Activated CD4-positive, CD25-positive, alpha-beta regulatory T cell treated with anti-CD3 and anti-CD28 coated beads, Interleukin-2, amount 50 U/mL, for 24 hours (primary cell): ENCODE data around the gene MTOR.
"Not testable (repeated sequence)": the region's sequence is repeated elsewhere in the genome, so short reads cannot be mapped to it uniquely, and the experiment has no call there.

Source experiments
- ATAC-seq, 2 donors: fragments of 150-1000 bp; cut with Tn5 transposase; one replicate each; pipeline ENCODE4 v1.10.0; 2021; ENCODE audit warnings: mild to moderate bottlenecking in 1 of 2, moderate library complexity in 1 of 2

MTOR gene

GRCh38 chr1:11100149-11100493 lies 162.2 kb downstream of the MTOR start:
- ATAC-seq = no peak

- ATAC-seq = peak; percentile 95 to 96
Measured at GRCh38 chr1:11099310-11100148, 162.8 kb downstream of the MTOR start, which contains the start of gene EXOSC10. Gene EXOSC10 (minus strand): TSS chr1:11099869. CDS start chr1:11099831, 38 bp downstream.

DNA sequence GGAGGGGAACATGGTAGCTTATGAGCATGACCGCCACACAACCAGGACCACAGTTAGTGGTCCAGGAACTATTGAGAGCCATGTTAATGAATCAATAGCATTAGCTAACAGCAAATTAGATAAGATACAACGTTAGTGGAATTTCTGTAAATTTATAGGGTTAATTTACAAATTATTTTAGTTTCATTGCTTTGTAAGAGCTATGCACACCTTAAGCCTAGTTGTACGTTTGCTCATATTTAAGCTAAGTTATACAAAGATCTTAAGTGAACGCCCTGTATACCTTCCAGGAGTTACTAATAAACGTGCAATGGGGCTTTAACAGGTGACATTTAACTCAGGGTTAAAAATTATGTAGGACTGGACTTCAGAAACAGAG lies 163.4 kb downstream of the MTOR start:
- no peak for ATAC-seq

- ATAC-seq = not testable (repeated sequence)
Measured at GRCh38 chr1:11083784-11084183, 178.6 kb downstream of the MTOR start.

DNA sequence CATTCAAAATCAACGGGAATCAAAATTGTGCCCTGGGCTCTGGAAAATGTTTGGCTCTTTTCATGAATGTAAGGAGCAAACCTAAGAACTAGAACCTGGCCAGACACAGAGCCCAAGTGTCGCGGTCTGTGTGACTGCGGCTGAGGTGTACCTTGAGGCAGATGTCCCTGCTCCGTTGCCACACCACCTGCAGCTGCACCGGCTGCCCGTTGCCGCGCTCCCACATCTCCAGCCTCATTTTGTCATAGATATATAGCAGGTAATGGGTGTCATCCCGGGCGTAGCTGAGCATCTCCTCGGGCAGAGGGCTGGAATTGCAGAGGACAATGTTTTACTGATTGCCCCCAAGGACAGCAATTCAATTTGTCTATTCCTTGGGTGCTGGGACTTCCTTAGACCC lies 181.4 kb downstream of the MTOR start:
- no peak for ATAC-seq

- no peak for ATAC-seq
Measured at GRCh38 chr1:11078631-11079030, 183.7 kb downstream of the MTOR start.

DNA sequence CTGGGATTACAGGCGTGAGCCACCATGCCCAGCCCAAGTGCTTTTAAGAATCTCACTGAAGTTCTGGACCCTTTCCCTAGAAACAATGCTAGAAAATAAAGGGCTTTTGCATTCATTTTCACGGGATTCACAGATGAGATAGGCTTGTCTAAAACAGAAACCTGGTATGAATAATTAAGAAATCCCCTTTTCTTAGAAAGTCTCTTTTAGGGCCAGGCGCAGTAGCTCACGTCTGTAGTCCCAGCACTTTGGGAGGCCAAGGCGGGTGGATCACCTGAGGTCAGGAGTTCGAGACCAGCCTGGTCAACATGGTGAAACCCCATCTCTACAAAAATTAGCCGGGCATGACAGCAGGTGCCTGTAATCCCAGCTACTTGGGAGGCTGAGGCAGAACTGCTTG lies 189.0 kb downstream of the MTOR start:
- peak in 1 of 2 donors; percentile 58 for ATAC-seq

- ATAC-seq = no peak
Measured at GRCh38 chr1:11072216-11072917, 190.0 kb downstream of the MTOR start.

- no peak for ATAC-seq
Measured at GRCh38 chr1:11071463-11072215, 190.7 kb downstream of the MTOR start.

GRCh38 chr1:11070876-11071275 lies 191.5 kb downstream of the MTOR start:
- ATAC-seq = no peak

DNA sequence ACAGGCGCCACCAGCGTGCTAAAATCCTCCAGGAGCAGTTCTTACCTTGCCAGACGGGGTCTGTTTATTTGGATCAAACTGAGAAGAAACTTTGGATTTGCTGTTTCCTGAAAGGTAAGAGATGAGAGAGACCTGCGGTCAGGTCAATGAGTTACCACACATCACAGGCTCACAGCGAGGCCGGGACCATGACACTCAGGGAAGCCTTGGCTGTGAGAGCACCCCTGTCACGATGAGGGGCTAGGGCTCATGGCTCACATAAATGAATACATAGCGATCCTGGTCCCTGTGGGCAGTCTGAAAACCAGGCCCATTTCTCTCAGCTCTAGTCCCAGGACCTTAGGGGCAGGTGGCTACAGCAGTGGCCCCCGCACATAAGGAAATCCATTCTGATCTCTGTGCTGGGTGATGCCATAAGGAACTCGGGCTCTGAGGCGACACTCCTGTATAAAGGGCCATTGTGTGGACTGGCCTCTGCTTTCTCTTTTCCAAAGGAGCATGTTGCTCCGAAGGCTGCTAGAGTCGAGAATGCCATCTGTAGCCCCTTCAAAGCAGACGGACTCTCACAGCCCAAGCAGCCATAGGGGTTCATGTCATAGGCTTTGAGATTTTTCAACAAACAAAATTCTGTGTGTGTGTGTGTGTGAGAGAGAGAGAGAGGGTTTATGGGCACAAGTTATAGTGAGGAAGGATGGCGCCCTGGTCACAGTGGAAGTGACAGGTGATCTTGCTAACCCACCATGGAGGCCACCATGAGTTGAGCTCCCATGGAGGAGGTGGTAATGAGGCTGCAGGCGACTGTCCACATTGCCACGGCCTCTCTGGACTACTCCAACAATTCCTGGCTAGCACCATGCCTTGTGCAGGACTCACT lies 193.5 kb downstream of the MTOR start:
- ATAC-seq = no peak

- no peak for ATAC-seq
Measured at GRCh38 chr1:11067716-11068599, 194.4 kb downstream of the MTOR start.

DNA sequence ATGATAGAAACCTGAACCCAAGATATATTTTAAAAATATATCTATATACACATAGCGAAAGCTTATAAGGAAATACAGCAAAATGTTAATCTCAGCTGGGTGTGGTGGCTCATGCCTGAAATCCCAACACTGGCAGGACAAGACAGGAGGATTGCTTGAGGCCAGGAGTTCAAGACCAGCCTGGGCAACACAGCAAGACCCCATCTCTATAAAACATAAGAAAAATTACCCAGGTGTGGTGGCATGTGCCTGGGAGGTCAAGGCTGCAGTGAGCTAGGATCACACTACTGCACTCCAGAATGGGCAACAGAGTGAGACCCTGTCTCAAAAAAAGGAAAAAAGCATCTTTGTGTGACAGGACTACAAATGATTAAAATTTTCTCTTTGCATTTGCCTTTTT lies 196.6 kb downstream of the MTOR start:
- ATAC-seq = no peak

DNA sequence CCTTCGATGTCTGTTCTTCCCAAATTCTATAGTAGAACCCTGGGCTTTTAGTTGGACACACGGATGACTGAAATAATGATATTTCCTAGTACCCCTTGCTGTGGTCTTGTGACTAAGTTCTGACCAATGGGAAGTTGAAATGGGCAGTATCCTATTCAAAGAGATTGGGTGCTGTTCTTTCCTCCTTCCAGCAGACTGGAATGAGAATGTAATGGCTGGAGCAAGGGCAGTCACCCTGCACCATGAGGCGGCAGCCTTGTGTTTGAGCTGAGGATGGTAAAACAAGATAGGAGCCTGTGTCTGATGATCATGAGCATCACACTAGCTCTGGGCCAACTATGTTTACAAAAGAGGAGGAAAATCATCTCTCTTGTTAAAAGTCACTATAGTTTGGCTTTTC lies 197.4 kb downstream of the MTOR start:
- ATAC-seq = no peak

GRCh38 chr1:11063937-11064537 lies 198.3 kb downstream of the MTOR start:
- ATAC-seq = not testable (repeated sequence)

DNA sequence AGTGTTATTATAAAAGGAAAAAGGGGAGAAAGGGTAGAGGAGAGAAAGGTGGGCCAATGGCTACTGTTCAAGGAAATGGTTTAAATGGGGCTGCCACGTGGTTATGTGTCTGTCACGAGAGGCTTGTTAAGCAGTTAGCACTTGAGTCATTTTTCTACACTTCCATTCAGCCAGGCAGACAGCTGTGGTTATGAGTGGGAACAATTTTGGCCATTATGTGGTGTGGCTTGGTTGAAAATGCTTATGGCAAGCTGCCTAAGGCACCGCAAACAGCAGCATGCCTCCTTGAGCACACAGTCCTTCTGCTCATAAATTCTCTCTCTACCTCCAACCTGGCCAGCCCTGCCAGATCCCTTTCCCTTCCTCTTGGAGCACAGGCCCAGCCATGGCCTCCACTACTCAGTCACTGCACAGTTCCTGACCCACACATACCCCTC lies 199.4 kb downstream of the MTOR start:
- peak in 1 of 2 donors; percentile 10 for ATAC-seq

GRCh38 chr1:11061652-11062365 lies 200.5 kb downstream of the MTOR start:
- no peak for ATAC-seq

GRCh38 chr1:11059968-11060830 lies 202.2 kb downstream of the MTOR start, which contains the start of gene SRM:
Gene SRM (minus strand): TSS chr1:11060018. CDS start chr1:11059943, 75 bp downstream.
- peak; percentile 93 to 96 for ATAC-seq
